K562 (cell line): Measurements from ENCODE around the gene CHCHD6. TPM values are rescaled to one million over a fixed set of nuclear protein-coding genes. Genes with fewer than 3 reads are reported as not detected.

ENCODE experiments used
- ATAC-seq: fragments of 200-7000 bp; cut with Tn5 transposase; 3 replicates; pipeline ENCODE4 v1.9.1; 2020; ENCODE audit warnings: moderate library complexity
- BruUV-seq: library from RNA; stranded (reverse); fragments of 400-500 nt; replicated peaks from 2 replicates; lab custom pipeline; 2021; lab: Mats Ljungman, UMichigan
- CTCF ChIA-PET: fragments of 300-600 bp; formaldehyde crosslinking; extraction: SDS; loops from one replicate; lab custom pipeline; 2021; ENCODE audit warnings: low intra/inter-chr PET ratio; lab: Yijun Ruan, JAX
- POLR2A ChIA-PET: fragments of 300-600, 350-650 bp; sonication (Branson Sonifier 250); formaldehyde crosslinking; extraction: SDS; loops from one replicate; lab custom pipeline; 2021; ENCODE audit warnings: antibody characterized with exemption, inconsistent platforms; lab: Yijun Ruan, JAX
- DNase-seq, 4 experiments: peaks; one replicate each; pipeline versions ENCODE4 v3.0.0 to v3.0.0-alpha.2; 2011 to 2018; ENCODE audit warnings: low spot score in 3 of 4, mixed read lengths in 3 of 4; ENCODE audit errors: extremely low read depth in 1 of 4
- FAIRE-seq: peaks from 2 replicates; lab custom pipeline; 2011; peaks lifted over from hg19 to GRCh38; lab: Jason Lieb, UNC
- H2AFZ ChIP-seq: 2 replicates; pipeline ENCODE4 v1.6.0; 2011; ENCODE audit warnings: low read depth, low read length, control low read depth, inconsistent platforms
- H3K27ac ChIP-seq: fragments of 200-600 bp; 3 replicates; pipeline ENCODE4 v1.8.0; 2011; ENCODE audit warnings: low read depth, mild to moderate bottlenecking, control low read depth, inconsistent platforms, low read length, moderate library complexity, mixed read lengths; ENCODE audit errors: extremely low read depth
- H3K27me3 ChIP-seq, 2 experiments: fragments of 300-600 bp in 1 of 2; 2 replicates in 1 of 2; 3 replicates in 1 of 2; pipeline versions ENCODE4 v1.6.0 to v1.8.0; 2011; ENCODE audit warnings: inconsistent platforms in 2 of 2, low read length in 2 of 2, mild to moderate bottlenecking in 1 of 2, mixed read lengths in 1 of 2, moderate library complexity in 1 of 2; ENCODE audit not compliant: control insufficient read depth in 2 of 2, insufficient read depth in 2 of 2
- H3K36me3 ChIP-seq: fragments of 300-600 bp; 3 replicates; pipeline ENCODE4 v1.8.0; 2011; ENCODE audit warnings: mild to moderate bottlenecking, low read length, inconsistent platforms; ENCODE audit not compliant: control insufficient read depth, insufficient read depth
- H3K4me1 ChIP-seq, 2 experiments: fragments of 200-600 bp in 1 of 2; replicated peaks in 1 of 2; 2 replicates in 1 of 2; 3 replicates in 1 of 2; pipeline versions ENCODE4 v1.5.1 to v1.8.0; 2011; ENCODE audit warnings: inconsistent platforms in 2 of 2, low read length in 2 of 2, mild to moderate bottlenecking in 1 of 2, mixed read lengths in 1 of 2, moderate library complexity in 1 of 2; ENCODE audit not compliant: control insufficient read depth in 2 of 2, insufficient read depth in 2 of 2
- H3K4me2 ChIP-seq: 2 replicates; pipeline ENCODE4 v1.6.1; 2011; ENCODE audit warnings: low read length, control low read depth, inconsistent platforms, mixed read lengths; ENCODE audit not compliant: insufficient read depth
- H3K4me3 ChIP-seq: fragments of 200-600 bp; sonication (generic), shearing (Covaris generic); 2 replicates; pipeline ENCODE4 v1.5.1; 2016; ENCODE audit warnings: control low read depth, inconsistent platforms
- H3K79me2 ChIP-seq: fragments of 200-600 bp; 3 replicates; pipeline ENCODE4 v1.8.0; 2011; ENCODE audit warnings: low read length, inconsistent platforms; ENCODE audit not compliant: control insufficient read depth, insufficient read depth
- H3K9ac ChIP-seq, 2 experiments: 2 replicates each; pipeline versions ENCODE4 v1.6.0 to v1.6.1; 2011; ENCODE audit warnings: low read depth in 2 of 2, low read length in 2 of 2, control low read depth in 1 of 2, inconsistent platforms in 1 of 2, mild to moderate bottlenecking in 1 of 2, mixed read lengths in 1 of 2; ENCODE audit not compliant: insufficient read depth in 1 of 2
- H3K9me1 ChIP-seq: one replicate; pipeline ENCODE4 v1.6.0; 2011; ENCODE audit warnings: inconsistent platforms, mild to moderate bottlenecking, low read length, moderate library complexity; ENCODE audit not compliant: control insufficient read depth, insufficient read depth
- H3K9me3 ChIP-seq: replicated peaks from 2 replicates; pipeline ENCODE4 v1.5.1; 2011; ENCODE audit warnings: low read depth, low read length, inconsistent platforms; ENCODE audit not compliant: control insufficient read depth, insufficient read depth
- H4K20me1 ChIP-seq: replicated peaks from 2 replicates; pipeline ENCODE4 v1.6.1; 2011; ENCODE audit warnings: low read length, inconsistent platforms, mixed read lengths; ENCODE audit not compliant: control insufficient read depth, insufficient read depth
- HDAC2 ChIP-seq: fragments of 450-650 bp; IDR thresholded peaks from 2 replicates; pipeline ENCODE4 v1.6.1; 2016; ENCODE audit warnings: mild to moderate bottlenecking
- HDGF ChIP-seq: fragments of 450-650 bp; IDR thresholded peaks from 2 replicates; pipeline ENCODE4 v1.6.1; 2016
- KLF16 ChIP-seq: IDR thresholded peaks from 2 replicates; pipeline ENCODE4 v1.6.1; 2016; ENCODE audit warnings: antibody characterized with exemption
- MYNN ChIP-seq, 2 experiments: sonication (generic); formaldehyde crosslinking in 1 of 2; IDR thresholded peaks; 2 replicates each; pipeline versions ENCODE4 v1.5.0 to v1.6.1; 2016 to 2020; ENCODE audit warnings: antibody characterized with exemption in 1 of 2, missing genetic modification reagents in 1 of 2
- NCOA6 ChIP-seq: fragments of 450-650 bp; IDR thresholded peaks from 2 replicates; pipeline ENCODE4 v1.6.1; 2017; ENCODE audit warnings: mild to moderate bottlenecking
- THRA ChIP-seq: fragments of 450-650 bp; IDR thresholded peaks from 2 replicates; pipeline ENCODE4 v1.6.1; 2017; ENCODE audit warnings: mild to moderate bottlenecking, moderate library complexity
- XRCC3 ChIP-seq: fragments of 450-650 bp; IDR thresholded peaks from 2 replicates; pipeline ENCODE4 v1.6.1; 2017; ENCODE audit warnings: mild to moderate bottlenecking, moderate library complexity
- ZBTB7A ChIP-seq: IDR thresholded peaks from 2 replicates; pipeline ENCODE4 v1.6.1; 2011; ENCODE audit warnings: low read depth, mild to moderate bottlenecking, low read length, moderate library complexity, borderline replicate concordance; ENCODE audit not compliant: control insufficient read depth
- ZNF551 ChIP-seq: fragments of 250-450 bp; sonication (Bioruptor Pico); IDR thresholded peaks from 2 replicates; pipeline ENCODE4 v1.5.0; 2021; ENCODE audit warnings: mild to moderate bottlenecking, moderate library complexity
- ZSCAN32 ChIP-seq: fragments of 450-650 bp; formaldehyde crosslinking; IDR thresholded peaks from 2 replicates; pipeline ENCODE4 v1.4.0; 2020; ENCODE audit warnings: mild to moderate bottlenecking, moderate library complexity
- WGBS: fragments of 100-300 bp; shearing (Covaris generic); methylation state at CpG from one replicate; pipeline ENCODE4 v1.1.6; 2016; ENCODE audit warnings: low coverage, mixed read lengths; ENCODE audit not compliant: insufficient coverage; ENCODE audit errors: missing lambda C conversion rate; 5-methylcytosine and 5-hydroxymethylcytosine counted together
- in situ Hi-C: fragments of 300-500 bp; cut with MboI; formaldehyde crosslinking; loops from 4 replicates; pipeline ENCODE4 v1.15.0; 2018; ENCODE audit warnings: inconsistent platforms, mixed read lengths
- intact Hi-C: fragments of 100-400 bp; cut with micrococcal nuclease; formaldehyde crosslinking; loops from 2 replicates; pipeline ENCODE4 v1.14.2; 2022
- polyA plus RNA-seq, 8 experiments: library from polyadenylated mRNA; depleted of rRNA in 4 of 8; stranded (reverse) in 5 of 8; unstranded in 3 of 8; fragments of >200 nt; fragmentation: Nextera tagmentation in 2 of 8; fragmentation: Illumina TruSeq in 1 of 8; extraction: Ambion mirVana in 2 of 8; extraction: Trizol in 1 of 8; gene quantifications; 2 replicates each; pipeline versions ENCODE4 v1.2.1 to v1.2.3, GENCODE V29; 2011 to 2014; ENCODE audit warnings: inconsistent platforms in 1 of 8, missing spikeins in 1 of 8
- total RNA-seq, 7 experiments: library from RNA; depleted of rRNA in 6 of 7; stranded (reverse); fragments of >200 nt in 6 of 7; fragmentation: Illumina TruSeq in 2 of 7; extraction: Trizol in 2 of 7; gene quantifications; 2 replicates each; pipeline versions ENCODE4 v1.2.1 to v1.2.3, GENCODE V29; 2011 to 2021; ENCODE audit warnings: low replicate concordance in 1 of 7
- TF ChIP-seq, protein P1 (sequence below): fragments of 450-650 bp; IDR thresholded peaks from 2 replicates; pipeline ENCODE4 v1.6.1; 2017; ENCODE audit warnings: antibody characterized with exemption

Gene CHCHD6
- total and polyA plus RNA-seq, 9 of the 15 experiments (the other 6 are each of a cell fraction or from before 2014, with no cell fraction given) = 4.6 to 18.6 (median 10.9) TPM

GRCh38 chr3:126952983-126953660 lies 249.1 kb downstream of the CHCHD6 start:
- H3K36me3 ChIP-seq = no peaks in the 10 kb centered on the region
- intact Hi-C loops (no loop called here), in situ Hi-C loops (no loop called here)
- no peak overlapping the region for H3K27ac ChIP-seq
- H3K79me2 ChIP-seq = no peaks in the 10 kb centered on the region
- DNase-seq = no peak
- H3K27me3 ChIP-seq = no peaks in the 10 kb centered on the region
- no peaks in the 10 kb centered on the region for H3K9me1 ChIP-seq
- H3K9me3 ChIP-seq = no peaks in the 10 kb centered on the region
- H2AFZ ChIP-seq = no peak overlapping the region
- TF ChIP-seq, protein P1, sequence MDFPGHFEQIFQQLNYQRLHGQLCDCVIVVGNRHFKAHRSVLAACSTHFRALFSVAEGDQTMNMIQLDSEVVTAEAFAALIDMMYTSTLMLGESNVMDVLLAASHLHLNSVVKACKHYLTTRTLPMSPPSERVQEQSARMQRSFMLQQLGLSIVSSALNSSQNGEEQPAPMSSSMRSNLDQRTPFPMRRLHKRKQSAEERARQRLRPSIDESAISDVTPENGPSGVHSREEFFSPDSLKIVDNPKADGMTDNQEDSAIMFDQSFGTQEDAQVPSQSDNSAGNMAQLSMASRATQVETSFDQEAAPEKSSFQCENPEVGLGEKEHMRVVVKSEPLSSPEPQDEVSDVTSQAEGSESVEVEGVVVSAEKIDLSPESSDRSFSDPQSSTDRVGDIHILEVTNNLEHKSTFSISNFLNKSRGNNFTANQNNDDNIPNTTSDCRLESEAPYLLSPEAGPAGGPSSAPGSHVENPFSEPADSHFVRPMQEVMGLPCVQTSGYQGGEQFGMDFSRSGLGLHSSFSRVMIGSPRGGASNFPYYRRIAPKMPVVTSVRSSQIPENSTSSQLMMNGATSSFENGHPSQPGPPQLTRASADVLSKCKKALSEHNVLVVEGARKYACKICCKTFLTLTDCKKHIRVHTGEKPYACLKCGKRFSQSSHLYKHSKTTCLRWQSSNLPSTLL = no peak
- TF ChIP-seq HDGF (no peak), THRA (no peak), ZBTB7A (no peak), ZNF551 (CRISPR knock-in tag) (no peak), KLF16 (no peak), ZSCAN32 (CRISPR knock-in tag) (no peak), MYNN (IDR thresholded peaks at IDR 0.05) (no peak), MYNN (CRISPR knock-in tag; IDR thresholded peaks at IDR 0.05) (no peak), HDAC2 (no peak), NCOA6 (no peak), XRCC3 (no peak)
- CTCF ChIA-PET = no interaction called here
- H3K4me1 ChIP-seq = peaks cover 0 to 9% of the 10 kb centered on the region in 2 experiments; a peak in 2 of 5 replicates
- no peak for ATAC-seq
- H3K4me2 ChIP-seq = no peak overlapping the region
- FAIRE-seq = no peak
- H4K20me1 ChIP-seq = no peaks in the 10 kb centered on the region
- no peak overlapping the region for H3K9ac ChIP-seq
- BruUV-seq = no TSS peak
- WGBS = 69% methylated on average over 11 of the region's 12 CpGs
- POLR2A ChIA-PET = interaction anchor here (0.6 kb wide), 1 partner anchor 207 kb away, joined by 3 read pairs; no protein-coding TSS in a partner anchor
- no peak overlapping the region for H3K4me3 ChIP-seq
